GM12873 (cell line): ENCODE results near the gene ZNF365.

ENCODE experiments used
- TF ChIP-seq, protein P1 (sequence below): IDR thresholded peaks from 2 replicates; pipeline ENCODE4 v1.5.1; 2012; ENCODE audit warnings: low read depth, mild to moderate bottlenecking, moderate library complexity, low read length, control low read depth; ENCODE audit not compliant: insufficient read depth; ENCODE audit errors: missing control alignments

The ZNF365 gene

GRCh38 chr10:62373995-62374861, at the start of gene ZNF365:
TSS of gene ZNF365 (plus strand) at chr10:62374369. CDS start at chr10:62376194, 1,825 bp downstream.
- TF ChIP-seq, protein P1, sequence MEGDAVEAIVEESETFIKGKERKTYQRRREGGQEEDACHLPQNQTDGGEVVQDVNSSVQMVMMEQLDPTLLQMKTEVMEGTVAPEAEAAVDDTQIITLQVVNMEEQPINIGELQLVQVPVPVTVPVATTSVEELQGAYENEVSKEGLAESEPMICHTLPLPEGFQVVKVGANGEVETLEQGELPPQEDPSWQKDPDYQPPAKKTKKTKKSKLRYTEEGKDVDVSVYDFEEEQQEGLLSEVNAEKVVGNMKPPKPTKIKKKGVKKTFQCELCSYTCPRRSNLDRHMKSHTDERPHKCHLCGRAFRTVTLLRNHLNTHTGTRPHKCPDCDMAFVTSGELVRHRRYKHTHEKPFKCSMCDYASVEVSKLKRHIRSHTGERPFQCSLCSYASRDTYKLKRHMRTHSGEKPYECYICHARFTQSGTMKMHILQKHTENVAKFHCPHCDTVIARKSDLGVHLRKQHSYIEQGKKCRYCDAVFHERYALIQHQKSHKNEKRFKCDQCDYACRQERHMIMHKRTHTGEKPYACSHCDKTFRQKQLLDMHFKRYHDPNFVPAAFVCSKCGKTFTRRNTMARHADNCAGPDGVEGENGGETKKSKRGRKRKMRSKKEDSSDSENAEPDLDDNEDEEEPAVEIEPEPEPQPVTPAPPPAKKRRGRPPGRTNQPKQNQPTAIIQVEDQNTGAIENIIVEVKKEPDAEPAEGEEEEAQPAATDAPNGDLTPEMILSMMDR: no peak

- TF ChIP-seq, protein P1: no peak
Measured at GRCh38 chr10:62326176-62326575, 48.0 kb upstream of the ZNF365 start.

DNA sequence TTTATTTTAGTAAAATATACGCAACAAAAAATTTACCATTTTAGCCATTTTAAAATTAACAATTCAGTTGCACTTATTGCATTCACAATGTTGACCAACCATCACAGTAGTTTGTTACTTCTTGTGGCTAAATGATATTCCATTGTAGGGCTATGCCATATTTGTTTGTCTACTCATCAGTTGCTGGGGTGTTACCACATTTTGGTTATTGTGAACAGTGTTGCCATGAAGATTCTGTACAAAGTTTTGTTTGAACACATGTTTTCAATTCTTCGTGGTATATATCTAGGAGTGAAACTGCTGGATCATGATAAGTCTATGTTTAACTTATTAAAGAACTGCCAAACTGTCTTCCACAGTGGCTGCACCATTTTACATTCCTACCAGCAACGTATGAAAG, 46.3 kb upstream of the ZNF365 start:
- TF ChIP-seq, protein P1: no peak

GRCh38 chr10:62330213-62330612, 44.0 kb upstream of the ZNF365 start:
- TF ChIP-seq, protein P1: no peak

GRCh38 chr10:62332406-62332805, 41.8 kb upstream of the ZNF365 start:
- TF ChIP-seq, protein P1: no peak

- TF ChIP-seq, protein P1: no peak
Measured at GRCh38 chr10:62333135-62333889, 40.9 kb upstream of the ZNF365 start.
